DND-41 (cell line): ENCODE results near the gene ATG16L2.

Experiments
- ATAC-seq: fragments of 200-7000 bp; cut with Tn5 transposase; 3 replicates; pipeline ENCODE4 v1.9.1; 2021; ENCODE audit warnings: low read depth; ENCODE audit not compliant: insufficient read depth
- DNase-seq: peaks from one replicate; pipeline ENCODE4 v3.0.0-alpha.2; 2020
- H2AFZ ChIP-seq: 2 replicates; pipeline ENCODE4 v1.6.0; 2012; ENCODE audit warnings: low read depth, low read length
- H3K27ac ChIP-seq: 2 replicates; pipeline ENCODE4 v1.5.1; 2012; ENCODE audit warnings: low read length, inconsistent platforms
- H3K27me3 ChIP-seq: fragments of 200-600 bp; sonication (generic); 2 replicates; pipeline ENCODE4 v1.6.0; 2012; ENCODE audit warnings: low read length, mild to moderate bottlenecking, inconsistent platforms; ENCODE audit not compliant: insufficient read depth, poor library complexity
- H3K36me3 ChIP-seq: 2 replicates; pipeline ENCODE4 v1.5.1; 2012; ENCODE audit warnings: low read length, inconsistent platforms; ENCODE audit not compliant: insufficient read depth
- H3K4me1 ChIP-seq: 2 replicates; pipeline ENCODE4 v1.5.1; 2012; ENCODE audit warnings: mild to moderate bottlenecking, low read length; ENCODE audit not compliant: insufficient read depth
- H3K4me2 ChIP-seq: 2 replicates; pipeline ENCODE4 v1.6.0; 2012; ENCODE audit warnings: mild to moderate bottlenecking, moderate library complexity, low read length, inconsistent platforms; ENCODE audit not compliant: insufficient read depth
- H3K4me3 ChIP-seq, 2 experiments: fragments of 200-600 bp in 1 of 2; shearing (Covaris generic) in 1 of 2; 2 replicates each; pipeline ENCODE4 v1.5.1; 2012 to 2016; ENCODE audit warnings: inconsistent platforms in 2 of 2, low read length in 2 of 2, mild to moderate bottlenecking in 2 of 2, low read depth in 1 of 2, moderate library complexity in 1 of 2
- H3K79me2 ChIP-seq: 2 replicates; pipeline ENCODE4 v1.6.0; 2012; ENCODE audit warnings: low read length, inconsistent platforms; ENCODE audit not compliant: insufficient read depth
- H3K9ac ChIP-seq: 2 replicates; pipeline ENCODE4 v1.6.0; 2012; ENCODE audit warnings: low read depth, mild to moderate bottlenecking, inconsistent platforms, low read length, moderate library complexity
- H3K9me3 ChIP-seq: 2 replicates; pipeline ENCODE4 v1.5.1; 2012; ENCODE audit warnings: low read length, moderate library complexity, mild to moderate bottlenecking, inconsistent platforms; ENCODE audit not compliant: insufficient read depth, severe bottlenecking
- H4K20me1 ChIP-seq: 2 replicates; pipeline ENCODE4 v1.6.0; 2012; ENCODE audit warnings: low read length; ENCODE audit not compliant: insufficient read depth
- CTCF ChIP-seq: IDR thresholded peaks from 2 replicates; pipeline ENCODE4 v1.5.1; 2012; ENCODE audit warnings: borderline replicate concordance, low read length, moderate library complexity, mild to moderate bottlenecking; ENCODE audit not compliant: poor library complexity, severe bottlenecking; ENCODE audit errors: extremely low read depth
- EZH2 ChIP-seq: IDR thresholded peaks from 3 replicates; pipeline ENCODE4 v1.6.1; 2012; ENCODE audit warnings: borderline replicate concordance, low read depth, mild to moderate bottlenecking, moderate library complexity, low read length, inconsistent platforms; ENCODE audit not compliant: severe bottlenecking

The ATG16L2 gene

GRCh38 chr11:72778535-72779494 is 35.4 kb upstream of the ATG16L2 start:
- TF ChIP-seq CTCF (no peak), EZH2 (no peak)
- no peak overlapping the region for H3K4me3 ChIP-seq
- no peak overlapping the region for H2AFZ ChIP-seq
- H3K9me3 ChIP-seq = no peaks in the 10 kb centered on the region
- no peaks in the 10 kb centered on the region for H3K27me3 ChIP-seq
- H3K36me3 ChIP-seq = no peaks in the 10 kb centered on the region
- ATAC-seq = no peak
- no peaks in the 10 kb centered on the region for H3K79me2 ChIP-seq
- H3K4me1 ChIP-seq = peaks cover 12% of the 10 kb centered on the region
- no peak overlapping the region for H3K9ac ChIP-seq
- DNase-seq = no peak
- peaks cover 10% of the 10 kb centered on the region for H4K20me1 ChIP-seq
- no peak overlapping the region for H3K4me2 ChIP-seq
- H3K27ac ChIP-seq = no peak overlapping the region

GRCh38 chr11:72779495-72780128 is 34.6 kb upstream of the ATG16L2 start:
- H3K79me2 ChIP-seq = no peaks in the 10 kb centered on the region
- DNase-seq (no peak), ATAC-seq (no peak)
- no peak overlapping the region for H3K9ac ChIP-seq
- no peak overlapping the region for H3K27ac ChIP-seq
- H3K27me3 ChIP-seq = no peaks in the 10 kb centered on the region
- H4K20me1 ChIP-seq = peaks cover 10% of the 10 kb centered on the region
- no peak overlapping the region for H3K4me2 ChIP-seq
- H3K9me3 ChIP-seq = no peaks in the 10 kb centered on the region
- H3K4me1 ChIP-seq = peaks cover 12% of the 10 kb centered on the region
- TF ChIP-seq CTCF (no peak), EZH2 (no peak)
- no peak overlapping the region for H2AFZ ChIP-seq
- H3K36me3 ChIP-seq = no peaks in the 10 kb centered on the region
- H3K4me3 ChIP-seq = no peak overlapping the region

- Histone ChIP-seq H3K4me2 (peak overlapping the region; percentile 62), H3K36me3 (no peaks in the 10 kb centered on the region), H4K20me1 (peaks cover 6% of the 10 kb centered on the region), H2AFZ (no peak overlapping the region), H3K4me3 (peak overlapping the region in 1 of 2 experiments; percentile 51; a peak in 1 of 4 replicates), H3K9me3 (no peaks in the 10 kb centered on the region), H3K79me2 (no peaks in the 10 kb centered on the region), H3K9ac (no peak overlapping the region; the same call in 1 of the 2 replicates), H3K4me1 (peaks cover 12% of the 10 kb centered on the region), H3K27me3 (no peaks in the 10 kb centered on the region), H3K27ac (no peak overlapping the region)
- ATAC-seq (no peak), DNase-seq (no peak)
- TF ChIP-seq EZH2 = no peak
- TF ChIP-seq CTCF = no peak
Observed at GRCh38 chr11:72780296-72781062, 33.7 kb upstream of the ATG16L2 start.
